Measurements from ENCODE around the gene RNPEPL1. TPM values are rescaled to one million over a fixed set of nuclear protein-coding genes. Genes with fewer than 3 reads are reported as not detected.

Gene RNPEPL1
- total RNA-seq, 2 experiments from 2014 or later = 118 to 122 TPM

DNA sequence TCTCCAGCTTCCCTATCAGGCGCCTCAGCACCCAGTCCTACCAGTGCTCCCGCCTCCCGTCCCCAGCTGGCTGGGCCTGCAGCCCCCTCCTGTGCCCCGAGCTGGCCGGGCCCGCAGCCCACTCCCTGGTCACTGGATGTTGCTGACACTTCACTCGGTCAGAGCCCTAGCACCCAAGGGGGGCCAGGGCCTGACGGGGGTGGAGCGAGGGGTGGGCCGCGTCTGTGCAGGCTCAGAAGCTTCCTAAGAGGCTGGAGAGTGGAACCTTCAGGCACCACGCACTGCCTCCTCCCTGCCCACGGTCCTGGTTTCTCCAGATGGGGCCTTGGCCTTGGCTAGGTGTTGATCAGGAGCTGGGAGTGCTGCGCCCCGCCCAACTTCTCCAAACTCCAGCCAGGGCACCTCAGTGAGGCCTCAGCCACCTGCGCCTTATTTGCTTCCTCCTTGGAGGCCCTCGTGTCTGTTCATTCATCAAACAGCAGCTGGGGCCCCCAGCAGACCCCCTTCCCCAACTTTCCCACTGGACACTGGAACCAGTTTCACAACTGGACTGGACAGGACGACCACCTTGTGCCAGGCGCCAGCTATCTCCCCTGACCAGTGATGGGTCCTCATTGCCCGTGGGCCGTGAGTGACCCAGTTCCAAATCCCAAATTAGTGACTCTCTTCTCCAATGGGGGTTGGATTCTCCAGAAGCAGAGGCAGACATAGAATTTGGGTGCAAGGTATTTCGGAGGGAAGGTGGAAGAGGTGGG is 35.0 kb downstream of the RNPEPL1 start:
- CTCF ChIA-PET = interaction anchor here (0.8 to 1.5 kb wide), 3 partner anchors 14 to 34 kb away, joined by 3 to 4 read pairs (median 3); no protein-coding TSS in a partner anchor
- Mint-ChIP-seq H3K9me3 (no peaks in the 10 kb centered on the region), H3K27me3 (no peaks in the 10 kb centered on the region), H3K4me1 (no peaks in the 10 kb centered on the region), H3K36me3 (ENCODE audit: low read depth) (peaks cover 2% of the 10 kb centered on the region), H3K27ac (no peak overlapping the region), H3K4me3 (no peak overlapping the region)
- POLR2A ChIA-PET = no interaction called here
- DNase-seq = no peak

- H3K4me1 Mint-ChIP-seq = no peaks in the 10 kb centered on the region
- H3K36me3 Mint-ChIP-seq (ENCODE audit: low read depth) = peaks cover 2% of the 10 kb centered on the region
- ChIA-PET CTCF (interaction anchor here (0.8 to 1.2 kb wide), 2 partner anchors 15 to 38 kb away, joined by 3 to 5 read pairs; no protein-coding TSS in a partner anchor), POLR2A (no interaction called here)
- H3K9me3 Mint-ChIP-seq = no peaks in the 10 kb centered on the region
- H3K4me3 Mint-ChIP-seq = no peak overlapping the region
- no peaks in the 10 kb centered on the region for H3K27me3 Mint-ChIP-seq
- no peak for DNase-seq
- no peak overlapping the region for H3K27ac Mint-ChIP-seq
Observed at GRCh38 chr2:240603846-240604245, 35.6 kb downstream of the RNPEPL1 start.

- ChIA-PET POLR2A (no interaction called here), CTCF (interaction anchor here (0.8 to 1.2 kb wide), 2 partner anchors 15 to 39 kb away, joined by 3 to 5 read pairs; no protein-coding TSS in a partner anchor)
- DNase-seq = no peak
- Mint-ChIP-seq H3K27ac (peak overlapping the region; percentile 33), H3K4me1 (no peaks in the 10 kb centered on the region), H3K9me3 (no peaks in the 10 kb centered on the region), H3K4me3 (no peak overlapping the region), H3K27me3 (no peaks in the 10 kb centered on the region), H3K36me3 (ENCODE audit: low read depth) (no peaks in the 10 kb centered on the region)
Observed at GRCh38 chr2:240604291-240604938, 36.1 kb downstream of the RNPEPL1 start.

GRCh38 chr2:240604939-240605716 is 36.8 kb downstream of the RNPEPL1 start:
- Mint-ChIP-seq H3K27me3 (no peaks in the 10 kb centered on the region), H3K4me1 (no peaks in the 10 kb centered on the region), H3K4me3 (no peak overlapping the region), H3K9me3 (no peaks in the 10 kb centered on the region), H3K27ac (no peak overlapping the region), H3K36me3 (ENCODE audit: low read depth) (no peaks in the 10 kb centered on the region)
- DNase-seq = no peak
- ChIA-PET CTCF (interaction anchor here (0.5 to 1.2 kb wide), 3 partner anchors 40 to 1325 kb away, joined by 4 to 5 read pairs (median 5); no protein-coding TSS in a partner anchor), POLR2A (no interaction called here)

- Mint-ChIP-seq H3K4me3 (no peak overlapping the region), H3K9me3 (no peaks in the 10 kb centered on the region), H3K4me1 (no peaks in the 10 kb centered on the region), H3K36me3 (ENCODE audit: low read depth) (no peaks in the 10 kb centered on the region), H3K27ac (no peak overlapping the region), H3K27me3 (no peaks in the 10 kb centered on the region)
- CTCF ChIA-PET = interaction anchor here (0.6 to 1.2 kb wide), 2 partner anchors 40 to 1056 kb away, joined by 5 read pairs; no protein-coding TSS in a partner anchor
- POLR2A ChIA-PET = no interaction called here
- DNase-seq = no peak
Observed at GRCh38 chr2:240605867-240606743, 37.8 kb downstream of the RNPEPL1 start.

DNA sequence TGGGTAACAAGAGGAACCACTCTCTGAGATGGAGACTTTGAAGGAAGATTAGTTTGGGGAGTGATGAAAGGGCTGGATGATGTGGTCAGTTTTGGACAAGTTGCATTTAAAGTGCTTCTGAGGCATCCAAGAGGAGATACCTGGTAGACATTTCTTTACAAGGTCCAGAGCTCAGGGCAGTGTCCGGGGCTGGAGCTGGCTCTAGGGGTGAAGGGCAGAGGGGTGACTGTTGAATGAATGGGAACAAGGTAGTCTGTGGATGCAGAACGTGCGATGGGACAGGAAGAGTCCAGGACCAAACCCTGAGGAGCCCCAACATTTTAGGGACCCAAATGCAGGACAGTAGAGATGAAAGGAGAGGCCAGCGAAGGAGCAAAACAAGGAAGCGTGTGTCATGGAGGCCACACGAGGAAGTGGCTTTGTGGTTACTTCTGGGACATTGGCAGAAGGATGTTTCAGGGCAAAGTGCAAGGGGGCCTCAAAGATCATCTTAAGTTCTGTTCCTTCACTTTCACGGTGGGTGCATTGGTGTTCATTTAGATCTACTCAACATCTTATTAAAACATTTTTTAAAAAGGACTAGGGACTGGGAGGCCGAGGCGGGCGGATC is 43.4 kb downstream of the RNPEPL1 start:
- no peak overlapping the region for H3K27ac Mint-ChIP-seq

GRCh38 chr2:240613781-240614180 is 45.5 kb downstream of the RNPEPL1 start:
- peaks cover 10% of the 10 kb centered on the region for H3K9me3 Mint-ChIP-seq
- CTCF ChIA-PET = interaction anchor here (1.0 to 2.9 kb wide), 3 partner anchors 8 to 34 kb away, joined by 3 to 12 read pairs (median 4); partner anchors contain the start of gene CAPN10
- POLR2A ChIA-PET = no interaction called here

More for the DNA sequence above, 43.4 kb downstream of the RNPEPL1 start:
- ChIA-PET CTCF (interaction anchor here (0.6 to 3.6 kb wide), 5 partner anchors 25 to 358 kb away, joined by 3 to 17 read pairs (median 4); partner anchors contain the start of gene CAPN10), POLR2A (no interaction called here)
- Mint-ChIP-seq H3K27me3 (no peaks in the 10 kb centered on the region), H3K4me1 (peaks cover 2% of the 10 kb centered on the region), H3K36me3 (ENCODE audit: low read depth) (peaks cover 10% of the 10 kb centered on the region), H3K4me3 (peak overlapping the region; percentile 30), H3K9me3 (peaks cover 1% of the 10 kb centered on the region)
- peak; percentile 31 for DNase-seq

GRCh38 chr2:240614391-240614790 is 46.1 kb downstream of the RNPEPL1 start:
- peaks cover 10% of the 10 kb centered on the region for H3K9me3 Mint-ChIP-seq
- DNase-seq = no peak

More at GRCh38 chr2:240613781-240614180, 45.5 kb downstream of the RNPEPL1 start:
- DNase-seq = no peak
- Mint-ChIP-seq H3K36me3 (ENCODE audit: low read depth) (peaks cover 19% of the 10 kb centered on the region), H3K27me3 (no peaks in the 10 kb centered on the region), H3K27ac (no peak overlapping the region), H3K4me1 (peaks cover 5% of the 10 kb centered on the region), H3K4me3 (no peak overlapping the region)

GRCh38 chr2:240615396-240615795 is 47.1 kb downstream of the RNPEPL1 start:
- POLR2A ChIA-PET = no interaction called here
- H3K27ac Mint-ChIP-seq = no peak overlapping the region
- CTCF ChIA-PET = no interaction called here
- H3K4me1 Mint-ChIP-seq = peaks cover 16% of the 10 kb centered on the region
- DNase-seq = no peak
- peaks cover 27% of the 10 kb centered on the region for H3K36me3 Mint-ChIP-seq (ENCODE audit: low read depth)
- no peak overlapping the region for H3K4me3 Mint-ChIP-seq
- H3K27me3 Mint-ChIP-seq = no peaks in the 10 kb centered on the region
- peaks cover 10% of the 10 kb centered on the region for H3K9me3 Mint-ChIP-seq

More at GRCh38 chr2:240614391-240614790, 46.1 kb downstream of the RNPEPL1 start:
- ChIA-PET CTCF (no interaction called here), POLR2A (no interaction called here)
- Mint-ChIP-seq H3K27me3 (no peaks in the 10 kb centered on the region), H3K27ac (no peak overlapping the region), H3K4me1 (peaks cover 11% of the 10 kb centered on the region), H3K36me3 (ENCODE audit: low read depth) (peaks cover 23% of the 10 kb centered on the region), H3K4me3 (no peak overlapping the region)

GRCh38 chr2:240615820-240616547 is 47.7 kb downstream of the RNPEPL1 start:
- Mint-ChIP-seq H3K4me1 (peaks cover 20% of the 10 kb centered on the region), H3K27ac (no peak overlapping the region), H3K27me3 (no peaks in the 10 kb centered on the region), H3K36me3 (ENCODE audit: low read depth) (peaks cover 27% of the 10 kb centered on the region), H3K4me3 (no peak overlapping the region), H3K9me3 (peaks cover 10% of the 10 kb centered on the region)
- ChIA-PET POLR2A (no interaction called here), CTCF (interaction anchor here (0.9 kb wide), 1 partner anchor 28 kb away, joined by 3 read pairs; no protein-coding TSS in a partner anchor)
- no peak for DNase-seq
